ENCODE measurements around the gene EPHA6.
A peak's percentile ranks its signal among the peaks of the same experiment; 100 is the strongest.
"Not testable (repeated sequence)": the region's sequence is repeated elsewhere in the genome, so short reads cannot be mapped to it uniquely, and the experiment has no call there.

The EPHA6 gene

GRCh38 chr3:97439373-97439772 lies 625.0 kb downstream of the EPHA6 start:
- Histone ChIP-seq H3K9me3 (ENCODE audit: insufficient read depth, low read depth, low read length) (no peaks in the 10 kb centered on the region), H3K27ac (ENCODE audit: low read depth, low read length) (peak overlapping the region; percentile 24; the same call in 1 of the 2 replicates), H3K27me3 (ENCODE audit: insufficient read depth, low read length) (no peaks in the 10 kb centered on the region), H3K36me3 (ENCODE audit: insufficient read depth, low read length) (no peaks in the 10 kb centered on the region), H3K9ac (ENCODE audit: low read depth, low read length) (no peak overlapping the region), H3K4me1 (ENCODE audit: insufficient read depth, low read length) (peaks cover 9% of the 10 kb centered on the region), H3K4me3 (ENCODE audit: low read length) (no peak overlapping the region)
- 83% methylated on average over 1 of the region's 1 CpG for WGBS

- Histone ChIP-seq H3K4me1 (ENCODE audit: insufficient read depth, low read length) (peaks cover 11% of the 10 kb centered on the region), H3K9me3 (ENCODE audit: insufficient read depth, low read depth, low read length) (no peaks in the 10 kb centered on the region), H3K27ac (ENCODE audit: low read depth, low read length) (no peak overlapping the region), H3K4me3 (ENCODE audit: low read length) (no peak overlapping the region), H3K36me3 (ENCODE audit: insufficient read depth, low read length) (no peaks in the 10 kb centered on the region), H3K9ac (ENCODE audit: low read depth, low read length) (no peak overlapping the region), H3K27me3 (ENCODE audit: insufficient read depth, low read length) (no peaks in the 10 kb centered on the region)
- WGBS, result 77% methylated on average over 1 of the region's 1 CpG
Measured at GRCh38 chr3:97464035-97464434, 649.6 kb downstream of the EPHA6 start.

- Histone ChIP-seq H3K4me3 (ENCODE audit: low read length) (no peak overlapping the region), H3K9me3 (ENCODE audit: insufficient read depth, low read depth, low read length) (no peaks in the 10 kb centered on the region), H3K27ac (ENCODE audit: low read depth, low read length) (no peak overlapping the region), H3K27me3 (ENCODE audit: insufficient read depth, low read length) (no peaks in the 10 kb centered on the region), H3K9ac (ENCODE audit: low read depth, low read length) (no peak overlapping the region), H3K4me1 (ENCODE audit: insufficient read depth, low read length) (no peaks in the 10 kb centered on the region), H3K36me3 (ENCODE audit: insufficient read depth, low read length) (no peaks in the 10 kb centered on the region)
- WGBS, result 95% methylated on average over 2 of the region's 2 CpGs
Measured at GRCh38 chr3:97470481-97470880, 656.1 kb downstream of the EPHA6 start.

DNA sequence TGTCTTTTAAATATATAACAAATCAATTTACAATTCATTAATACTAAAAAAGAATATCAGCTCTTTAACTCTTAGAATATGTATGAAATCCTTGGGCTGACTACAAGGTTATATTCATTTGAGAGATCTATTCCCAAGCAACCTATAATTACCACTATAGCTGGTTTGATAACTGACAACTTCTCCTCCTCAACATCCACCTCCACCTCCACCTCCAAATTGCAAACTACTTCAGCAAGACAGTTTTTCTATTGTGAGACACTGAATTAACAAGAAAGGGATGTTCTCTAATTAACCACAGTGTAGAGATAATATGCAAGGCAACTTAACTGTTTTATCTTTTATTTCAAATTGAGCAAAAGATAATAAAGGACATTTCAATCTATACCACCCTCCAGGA lies 665.3 kb downstream of the EPHA6 start:
- Histone ChIP-seq H3K4me3 (ENCODE audit: low read length) (no peak overlapping the region), H3K27me3 (ENCODE audit: insufficient read depth, low read length) (no peaks in the 10 kb centered on the region), H3K9ac (ENCODE audit: low read depth, low read length) (no peak overlapping the region), H3K27ac (ENCODE audit: low read depth, low read length) (no peak overlapping the region), H3K9me3 (ENCODE audit: insufficient read depth, low read depth, low read length) (no peaks in the 10 kb centered on the region), H3K4me1 (ENCODE audit: insufficient read depth, low read length) (no peaks in the 10 kb centered on the region), H3K36me3 (ENCODE audit: insufficient read depth, low read length) (no peaks in the 10 kb centered on the region)

DNA sequence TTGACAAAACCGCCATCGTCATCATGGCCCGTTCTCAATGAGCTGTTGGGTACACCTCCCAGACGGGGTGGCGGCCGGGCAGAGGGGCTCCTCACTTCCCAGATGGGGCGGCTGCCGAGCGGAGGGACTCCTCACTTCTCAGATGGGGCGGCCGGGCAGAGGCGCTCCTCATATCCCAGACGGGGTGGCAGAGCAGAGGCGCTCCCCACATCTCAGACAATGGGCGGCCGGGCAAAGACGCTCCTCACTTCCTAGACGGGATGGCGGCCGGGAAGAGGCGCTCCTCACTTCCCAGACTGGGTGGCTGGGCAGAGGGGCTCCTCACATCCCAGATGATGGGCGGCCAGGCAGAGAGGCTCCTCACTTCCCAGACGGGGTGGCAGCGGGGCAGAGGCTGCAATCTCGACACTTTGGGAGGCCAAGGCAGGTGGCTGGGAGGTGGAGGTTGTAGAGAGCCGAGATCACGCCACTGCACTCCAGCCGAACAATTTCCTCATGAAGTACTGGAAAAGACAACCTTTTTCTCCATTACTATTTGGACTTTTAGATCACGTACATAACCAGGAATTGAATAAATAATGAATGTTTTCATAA lies 666.4 kb downstream of the EPHA6 start:
- H3K27ac ChIP-seq (ENCODE audit: low read depth, low read length); H3K4me3 ChIP-seq (ENCODE audit: low read length); H3K4me1 ChIP-seq (ENCODE audit: insufficient read depth, low read length); H3K9ac ChIP-seq (ENCODE audit: low read depth, low read length); H3K9me3 ChIP-seq (ENCODE audit: insufficient read depth, low read depth, low read length); H3K27me3 ChIP-seq (ENCODE audit: insufficient read depth, low read length); H3K36me3 ChIP-seq (ENCODE audit: insufficient read depth, low read length): not testable (repeated sequence)
- 97% methylated on average over 26 of the region's 29 CpGs for WGBS

GRCh38 chr3:97481416-97481815 lies 667.0 kb downstream of the EPHA6 start:
- Histone ChIP-seq H3K27ac (ENCODE audit: low read depth, low read length) (no peak overlapping the region), H3K27me3 (ENCODE audit: insufficient read depth, low read length) (no peaks in the 10 kb centered on the region), H3K36me3 (ENCODE audit: insufficient read depth, low read length) (no peaks in the 10 kb centered on the region), H3K9ac (ENCODE audit: low read depth, low read length) (no peak overlapping the region), H3K4me3 (ENCODE audit: low read length) (no peak overlapping the region), H3K4me1 (ENCODE audit: insufficient read depth, low read length) (no peaks in the 10 kb centered on the region), H3K9me3 (ENCODE audit: insufficient read depth, low read depth, low read length) (no peaks in the 10 kb centered on the region)
- 97% methylated on average over 26 of the region's 26 CpGs for WGBS

DNA sequence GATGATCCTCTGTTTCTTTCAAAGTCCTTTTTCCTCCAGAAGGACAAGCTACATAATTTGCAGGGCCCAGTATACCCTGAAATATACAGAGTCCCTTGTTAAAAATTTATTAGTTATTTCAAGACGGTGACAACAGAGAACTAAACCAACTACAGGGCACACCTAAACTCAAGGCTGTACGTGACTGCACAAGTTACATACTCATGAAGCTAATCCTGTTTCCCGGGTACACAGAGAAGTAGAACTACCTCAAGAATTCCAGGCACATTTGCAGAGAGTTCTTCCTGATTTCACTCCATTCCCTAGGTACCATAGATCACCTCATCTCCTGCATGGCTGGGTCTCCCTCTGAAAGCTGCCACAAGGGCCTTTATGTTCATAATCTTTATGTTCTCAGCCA lies 670.8 kb downstream of the EPHA6 start:
- Histone ChIP-seq H3K9ac (ENCODE audit: low read depth, low read length) (no peak overlapping the region), H3K4me3 (ENCODE audit: low read length) (no peak overlapping the region), H3K27ac (ENCODE audit: low read depth, low read length) (no peak overlapping the region), H3K36me3 (ENCODE audit: insufficient read depth, low read length) (no peaks in the 10 kb centered on the region), H3K9me3 (ENCODE audit: insufficient read depth, low read depth, low read length) (no peaks in the 10 kb centered on the region), H3K4me1 (ENCODE audit: insufficient read depth, low read length) (no peaks in the 10 kb centered on the region; the same call in 1 of the 2 replicates), H3K27me3 (ENCODE audit: insufficient read depth, low read length) (no peaks in the 10 kb centered on the region)
- WGBS, result 89% methylated on average over 3 of the region's 3 CpGs

- Histone ChIP-seq H3K27me3 (ENCODE audit: insufficient read depth, low read length) (no peaks in the 10 kb centered on the region), H3K36me3 (ENCODE audit: insufficient read depth, low read length) (no peaks in the 10 kb centered on the region), H3K9ac (ENCODE audit: low read depth, low read length) (no peak overlapping the region), H3K27ac (ENCODE audit: low read depth, low read length) (no peak overlapping the region), H3K4me1 (ENCODE audit: insufficient read depth, low read length) (no peaks in the 10 kb centered on the region; the same call in 1 of the 2 replicates), H3K4me3 (ENCODE audit: low read length) (no peak overlapping the region), H3K9me3 (ENCODE audit: insufficient read depth, low read depth, low read length) (no peaks in the 10 kb centered on the region)
- no CpG with 5 or more reads among the region's 1 CpG for WGBS
Measured at GRCh38 chr3:97487587-97487986, 673.2 kb downstream of the EPHA6 start.

DNA sequence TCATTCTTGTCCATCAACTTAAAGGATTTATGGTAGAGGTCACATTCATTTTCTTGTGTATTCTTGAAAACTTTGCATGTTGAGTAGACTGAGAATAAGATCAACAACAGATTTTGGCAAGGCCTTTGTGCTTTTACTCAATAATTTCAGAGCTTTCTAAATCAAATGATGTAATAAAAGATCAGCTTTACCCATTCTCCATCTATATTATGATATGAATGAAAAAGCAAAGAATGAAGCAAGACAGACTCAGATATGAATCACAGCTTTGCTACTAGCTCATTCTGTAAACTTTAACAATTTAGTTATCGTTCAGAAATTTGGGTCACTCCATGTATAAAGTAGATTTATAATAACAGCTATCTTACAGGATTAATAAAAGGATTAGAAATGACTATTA lies 674.3 kb downstream of the EPHA6 start:
- no peak overlapping the region for H3K27ac ChIP-seq (ENCODE audit: low read depth, low read length)
- no peaks in the 10 kb centered on the region for H3K27me3 ChIP-seq (ENCODE audit: insufficient read depth, low read length)
- no peak overlapping the region for H3K9ac ChIP-seq (ENCODE audit: low read depth, low read length)
- 100% methylated on average over 1 of the region's 1 CpG for WGBS
- H3K4me3 ChIP-seq (ENCODE audit: low read length), result no peak overlapping the region
- H3K4me1 ChIP-seq (ENCODE audit: insufficient read depth, low read length), result no peaks in the 10 kb centered on the region; the same call in 1 of the 2 replicates
- no peaks in the 10 kb centered on the region for H3K9me3 ChIP-seq (ENCODE audit: insufficient read depth, low read depth, low read length)
- no peaks in the 10 kb centered on the region for H3K36me3 ChIP-seq (ENCODE audit: insufficient read depth, low read length)

- Histone ChIP-seq H3K27me3 (ENCODE audit: insufficient read depth, low read length) (no peaks in the 10 kb centered on the region), H3K9ac (ENCODE audit: low read depth, low read length) (no peak overlapping the region), H3K4me3 (ENCODE audit: low read length) (no peak overlapping the region), H3K36me3 (ENCODE audit: insufficient read depth, low read length) (no peaks in the 10 kb centered on the region), H3K9me3 (ENCODE audit: insufficient read depth, low read depth, low read length) (no peaks in the 10 kb centered on the region), H3K27ac (ENCODE audit: low read depth, low read length) (no peak overlapping the region), H3K4me1 (ENCODE audit: insufficient read depth, low read length) (no peaks in the 10 kb centered on the region)
- WGBS, result 95% methylated on average over 5 of the region's 5 CpGs
Measured at GRCh38 chr3:97495896-97496295, 681.5 kb downstream of the EPHA6 start.

DNA sequence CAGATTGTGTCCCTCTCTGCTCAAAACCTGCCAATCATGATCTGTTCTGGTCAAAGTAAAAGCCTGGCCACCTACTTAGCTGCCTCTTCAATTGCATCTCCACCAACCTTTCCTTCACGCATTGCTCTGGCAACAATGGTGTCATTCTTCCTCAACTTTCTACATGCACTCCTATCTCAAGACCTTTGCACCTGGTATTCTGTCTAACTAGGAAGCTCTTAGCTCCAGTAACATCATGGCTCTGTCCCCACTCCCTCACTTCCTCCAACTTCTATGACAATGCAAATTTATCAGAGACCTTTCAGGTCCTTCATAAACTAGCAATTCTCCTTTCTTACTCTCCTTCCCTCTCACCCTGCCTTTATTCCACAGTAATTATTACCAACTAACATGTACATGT lies 682.7 kb downstream of the EPHA6 start:
- no peaks in the 10 kb centered on the region for H3K9me3 ChIP-seq (ENCODE audit: insufficient read depth, low read depth, low read length)
- H3K36me3 ChIP-seq (ENCODE audit: insufficient read depth, low read length), result no peaks in the 10 kb centered on the region
- H3K4me1 ChIP-seq (ENCODE audit: insufficient read depth, low read length), result no peaks in the 10 kb centered on the region
- H3K27me3 ChIP-seq (ENCODE audit: insufficient read depth, low read length), result no peaks in the 10 kb centered on the region
- no peak overlapping the region for H3K9ac ChIP-seq (ENCODE audit: low read depth, low read length)
- H3K4me3 ChIP-seq (ENCODE audit: low read length), result no peak overlapping the region
- 98% methylated on average over 1 of the region's 1 CpG for WGBS
- no peak overlapping the region for H3K27ac ChIP-seq (ENCODE audit: low read depth, low read length)

DNA sequence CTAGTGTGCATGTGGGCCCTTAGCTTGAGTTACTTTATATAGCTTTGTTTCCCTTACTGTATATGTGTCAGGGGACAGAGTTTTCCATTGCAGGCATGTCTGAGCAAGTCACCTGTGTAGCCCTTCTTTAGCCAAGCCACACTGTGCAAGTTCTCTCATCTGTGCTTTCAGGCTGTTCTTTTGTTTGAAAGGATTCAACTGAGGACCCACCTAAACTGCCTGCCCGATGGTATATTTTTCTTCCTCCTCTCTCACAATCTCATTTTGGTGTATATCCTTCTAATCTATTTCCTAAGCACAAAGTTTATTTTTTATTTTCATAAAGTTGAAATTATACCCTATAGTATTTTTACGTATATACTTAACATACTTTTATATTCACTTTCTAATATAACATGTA lies 690.1 kb downstream of the EPHA6 start:
- WGBS, result 100% methylated on average over 1 of the region's 2 CpGs
- H3K27ac ChIP-seq (ENCODE audit: low read depth, low read length), result no peak overlapping the region
- no peaks in the 10 kb centered on the region for H3K36me3 ChIP-seq (ENCODE audit: insufficient read depth, low read length)
- H3K9ac ChIP-seq (ENCODE audit: low read depth, low read length), result no peak overlapping the region
- peaks cover 12% of the 10 kb centered on the region; the same call in 1 of the 2 replicates for H3K9me3 ChIP-seq (ENCODE audit: insufficient read depth, low read depth, low read length)
- no peaks in the 10 kb centered on the region for H3K27me3 ChIP-seq (ENCODE audit: insufficient read depth, low read length)
- H3K4me3 ChIP-seq (ENCODE audit: low read length), result no peak overlapping the region
- H3K4me1 ChIP-seq (ENCODE audit: insufficient read depth, low read length), result no peaks in the 10 kb centered on the region

Measured in HUES64 (cell line).